Panc1 (cell line): Measurements from ENCODE around the gene TMEM163.

Experiments
- CTCF ChIP-seq: fragments of 450-650 bp; IDR thresholded peaks from 2 replicates; pipeline ENCODE4 v1.5.1; 2017; ENCODE audit warnings: mild to moderate bottlenecking
- REST ChIP-seq, 2 experiments: IDR thresholded peaks; 2 replicates each; pipeline ENCODE4 v1.6.1; 2011 to 2012; ENCODE audit warnings: low read depth in 2 of 2, control low read depth in 1 of 2, low read length in 1 of 2, mild to moderate bottlenecking in 1 of 2, moderate library complexity in 1 of 2; ENCODE audit not compliant: insufficient read depth in 1 of 2
- SIN3A ChIP-seq: IDR thresholded peaks from 2 replicates; pipeline ENCODE4 v1.6.1; 2012; ENCODE audit warnings: low read depth, mild to moderate bottlenecking, low read length, moderate library complexity, borderline replicate concordance; ENCODE audit not compliant: insufficient read depth

- TF ChIP-seq CTCF (no peak), SIN3A (no peak), REST (IDR thresholded peaks at IDR 0.05; ENCODE audit: insufficient read depth in 1 of 2, low read depth in 2 of 2, low read length in 1 of 2) (no peak)
Measured at GRCh38 chr2:134594399-134594798, 124.4 kb downstream of the TMEM163 start.
